H9 (cell line): Measurements from ENCODE around the gene DCAF4L1. TPM values are rescaled to one million over a fixed set of nuclear protein-coding genes. Genes with fewer than 3 reads are reported as not detected.

Experiments used
- DNase-seq: peaks from one replicate; pipeline ENCODE4 v3.0.0-alpha.2; 2017
- H2AFZ ChIP-seq: one replicate; pipeline ENCODE4 v1.6.1; 2013; ENCODE audit warnings: mild to moderate bottlenecking, low read length, control low read depth, moderate library complexity
- H2AK5ac ChIP-seq: 2 replicates; pipeline ENCODE4 v1.6.1; 2013; ENCODE audit warnings: low read length, control low read depth, mixed read lengths; ENCODE audit not compliant: insufficient read length
- H2BK120ac ChIP-seq: one replicate; pipeline ENCODE4 v1.6.1; 2013; ENCODE audit warnings: low read depth, mild to moderate bottlenecking, low read length, control low read depth, inconsistent platforms; ENCODE audit not compliant: poor library complexity, severe bottlenecking
- H2BK12ac ChIP-seq: 2 replicates; pipeline ENCODE4 v1.6.1; 2013; ENCODE audit warnings: low read length, control low read depth, mixed read lengths, low read depth; ENCODE audit not compliant: insufficient read length
- H2BK15ac ChIP-seq: 2 replicates; pipeline ENCODE4 v1.6.1; 2013; ENCODE audit warnings: low read depth, low read length, control low read depth
- H2BK20ac ChIP-seq: one replicate; pipeline ENCODE4 v1.6.1; 2013; ENCODE audit warnings: low read depth, mild to moderate bottlenecking, low read length, control low read depth, inconsistent platforms; ENCODE audit not compliant: poor library complexity, severe bottlenecking
- H2BK5ac ChIP-seq: 2 replicates; pipeline ENCODE4 v1.6.1; 2013; ENCODE audit warnings: low read length, control low read depth, mixed read lengths; ENCODE audit not compliant: insufficient read length
- H3K14ac ChIP-seq: 2 replicates; pipeline ENCODE4 v1.6.1; 2013; ENCODE audit warnings: low read length, control low read depth; ENCODE audit not compliant: insufficient read depth
- H3K18ac ChIP-seq: 2 replicates; pipeline ENCODE4 v1.6.1; 2013; ENCODE audit warnings: low read depth, mild to moderate bottlenecking, mixed read lengths, low read length, control low read depth; ENCODE audit not compliant: insufficient read length
- H3K23ac ChIP-seq: 2 replicates; pipeline ENCODE4 v1.6.1; 2013; ENCODE audit warnings: low read length, control low read depth, mixed read lengths, low read depth; ENCODE audit not compliant: insufficient read length
- H3K23me2 ChIP-seq: 2 replicates; pipeline ENCODE4 v1.6.1; 2013; ENCODE audit warnings: low read depth, mild to moderate bottlenecking, mixed read lengths, low read length, control low read depth; ENCODE audit not compliant: insufficient read length, poor library complexity, severe bottlenecking
- H3K27ac ChIP-seq: 2 replicates; pipeline ENCODE4 v1.5.1; 2013; ENCODE audit warnings: low read length, control low read depth, mixed read lengths, low read depth; ENCODE audit not compliant: insufficient read length
- H3K27me3 ChIP-seq: 2 replicates; pipeline ENCODE4 v1.6.1; 2013; ENCODE audit warnings: low read length, control low read depth, inconsistent platforms; ENCODE audit not compliant: insufficient read depth
- H3K4ac ChIP-seq: 2 replicates; pipeline ENCODE4 v1.6.1; 2013; ENCODE audit warnings: low read depth, mild to moderate bottlenecking, control low read depth, inconsistent platforms, low read length, moderate library complexity
- H3K4me1 ChIP-seq: 2 replicates; pipeline ENCODE4 v1.6.1; 2013; ENCODE audit warnings: low read length, control low read depth, inconsistent platforms; ENCODE audit not compliant: insufficient read depth
- H3K4me2 ChIP-seq: 2 replicates; pipeline ENCODE4 v1.6.1; 2013; ENCODE audit warnings: low read length, control low read depth, mixed read lengths; ENCODE audit not compliant: insufficient read length, insufficient read depth
- H3K56ac ChIP-seq: 2 replicates; pipeline ENCODE4 v1.6.1; 2013; ENCODE audit warnings: low read depth, mild to moderate bottlenecking, mixed read lengths, low read length, control low read depth; ENCODE audit not compliant: insufficient read length
- H3K79me1 ChIP-seq: 2 replicates; pipeline ENCODE4 v1.6.1; 2013; ENCODE audit warnings: low read depth, mild to moderate bottlenecking, moderate library complexity, low read length, control low read depth, inconsistent platforms; ENCODE audit not compliant: insufficient read depth, poor library complexity, severe bottlenecking
- H3K79me2 ChIP-seq: 2 replicates; pipeline ENCODE4 v1.6.1; 2013; ENCODE audit warnings: low read length, control low read depth, inconsistent platforms; ENCODE audit not compliant: insufficient read depth
- H3K9ac ChIP-seq: 2 replicates; pipeline ENCODE4 v1.6.1; 2013; ENCODE audit warnings: low read length, control low read depth, mixed read lengths; ENCODE audit not compliant: insufficient read length; ENCODE audit errors: extremely low read depth
- H3K9me3 ChIP-seq: one replicate; pipeline ENCODE4 v1.6.1; 2013; ENCODE audit warnings: low read depth, low read length, inconsistent platforms; ENCODE audit not compliant: control insufficient read depth
- H3T11ph ChIP-seq: one replicate; pipeline ENCODE4 v1.6.1; 2013; ENCODE audit warnings: mild to moderate bottlenecking, low read length, control low read depth, inconsistent platforms
- H4K20me1 ChIP-seq: one replicate; pipeline ENCODE4 v1.6.1; 2013; ENCODE audit not compliant: control insufficient read depth, insufficient read length, insufficient read depth
- H4K5ac ChIP-seq: 2 replicates; pipeline ENCODE4 v1.6.1; 2013; ENCODE audit warnings: low read depth, mild to moderate bottlenecking, mixed read lengths, low read length, control low read depth; ENCODE audit not compliant: insufficient read length
- H4K8ac ChIP-seq: replicated peaks from 2 replicates; pipeline ENCODE4 v1.6.1; 2013; ENCODE audit warnings: low read length, control low read depth, mixed read lengths, low read depth; ENCODE audit not compliant: insufficient read length
- H4K91ac ChIP-seq: 2 replicates; pipeline ENCODE4 v1.6.1; 2013; ENCODE audit warnings: low read depth, mild to moderate bottlenecking, moderate library complexity, mixed read lengths, low read length, control low read depth; ENCODE audit not compliant: insufficient read length
- H3K27ac Mint-ChIP-seq, 3 experiments: 2 replicates in 2 of 3; 3 replicates in 1 of 3; pipeline ENCODE4 v1.8.0; 2020 to 2021; ENCODE audit warnings: mixed read lengths in 3 of 3, mild to moderate bottlenecking in 1 of 3, moderate library complexity in 1 of 3
- H3K27me3 Mint-ChIP-seq: 2 replicates; pipeline ENCODE4 v1.8.0; 2021; ENCODE audit warnings: low read depth, mild to moderate bottlenecking, moderate library complexity, mixed read lengths
- H3K36me3 Mint-ChIP-seq, 3 experiments: 2 replicates in 2 of 3; 3 replicates in 1 of 3; pipeline ENCODE4 v1.8.0; 2020 to 2021; ENCODE audit warnings: low read depth in 3 of 3, mixed read lengths in 3 of 3; ENCODE audit not compliant: insufficient read depth in 1 of 3
- H3K4me1 Mint-ChIP-seq, 2 experiments: 2 replicates each; pipeline ENCODE4 v1.8.0; 2020; ENCODE audit warnings: mixed read lengths in 2 of 2
- H3K4me3 Mint-ChIP-seq, 2 experiments: 2 replicates in 1 of 2; 3 replicates in 1 of 2; pipeline ENCODE4 v1.8.0; 2020 to 2021; ENCODE audit warnings: mild to moderate bottlenecking in 2 of 2, mixed read lengths in 2 of 2, moderate library complexity in 1 of 2
- H3K9me3 Mint-ChIP-seq, 2 experiments: 2 replicates in 1 of 2; 3 replicates in 1 of 2; pipeline ENCODE4 v1.8.0; 2020; ENCODE audit warnings: mild to moderate bottlenecking in 2 of 2, mixed read lengths in 2 of 2, moderate library complexity in 1 of 2
- CTCF ChIP-seq: fragments of 200-600 bp; sonication (generic); conservative IDR thresholded peaks from 3 replicates; pipeline ENCODE4 v1.8.0; 2021; ENCODE audit warnings: antibody characterized with exemption, mild to moderate bottlenecking
- WGBS: extraction: QIAGEN DNeasy Blood & Tissue Kit; methylation state at CpG from one replicate; pipeline ENCODE4 v1.1.7; 2013; ENCODE audit warnings: missing lambda C conversion rate, low lambda C conversion rate, mixed read lengths; ENCODE audit not compliant: insufficient read length; ENCODE audit errors: extremely low coverage; 5-methylcytosine and 5-hydroxymethylcytosine counted together
- total RNA-seq: library from RNA; stranded (reverse); gene quantifications from 2 replicates; pipeline ENCODE4 v1.2.1, GENCODE V29; 2021

DCAF4L1 gene
- total RNA-seq, 1 experiment from 2014 or later: 0.07 TPM

DNA sequence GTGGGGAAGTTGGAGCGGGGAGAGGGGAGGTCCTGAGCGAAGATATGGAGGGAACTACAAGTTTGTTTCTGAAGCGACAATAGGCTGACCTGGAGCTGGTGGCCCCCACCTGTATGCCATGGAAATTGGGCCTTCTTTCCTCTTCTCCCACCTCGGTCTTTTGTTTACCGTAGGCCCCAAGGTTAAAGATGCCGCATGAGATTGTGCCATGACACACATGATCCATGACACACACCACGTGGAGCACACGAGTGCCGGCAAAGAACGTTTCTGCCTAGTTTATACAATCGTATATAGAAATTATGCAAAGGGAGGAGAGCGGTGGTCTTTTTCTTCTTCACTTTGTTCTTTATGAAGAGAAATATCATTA lies 45.9 kb upstream of the DCAF4L1 start:
- no peaks in the 10 kb centered on the region for H3K27me3 ChIP-seq
- no peak overlapping the region for H2BK5ac ChIP-seq
- H3K27ac Mint-ChIP-seq: peak overlapping the region; percentile 97 to 99 (median 98)
- TF ChIP-seq CTCF: no peak
- no peak overlapping the region for H2AFZ ChIP-seq
- peaks cover 9 to 36% (median 22%) of the 10 kb centered on the region in 3 experiments for H3K36me3 Mint-ChIP-seq
- H2BK15ac ChIP-seq: no peak overlapping the region
- H3K18ac ChIP-seq: peak overlapping the region; percentile 60
- no peak overlapping the region for H3T11ph ChIP-seq
- H2BK20ac ChIP-seq: no peak overlapping the region
- no peaks in the 10 kb centered on the region for H4K20me1 ChIP-seq
- peaks cover 9% of the 10 kb centered on the region; the same call in 1 of the 2 replicates for H3K79me2 ChIP-seq
- H2BK12ac ChIP-seq: no peak overlapping the region
- no peak overlapping the region for H3K56ac ChIP-seq
- peak overlapping the region; percentile 83 for H3K9ac ChIP-seq
- peaks cover 5% of the 10 kb centered on the region for H3K23me2 ChIP-seq
- no peaks in the 10 kb centered on the region; the same call in 1 of the 2 replicates for H3K4me1 ChIP-seq
- peak overlapping the region; percentile 31 for H3K27ac ChIP-seq
- peaks cover 14% of the 10 kb centered on the region for H3K27me3 Mint-ChIP-seq
- H2AK5ac ChIP-seq: no peak overlapping the region
- no peak overlapping the region for H2BK120ac ChIP-seq
- H4K91ac ChIP-seq: no peak overlapping the region
- peaks cover 24 to 27% of the 10 kb centered on the region in 2 experiments for H3K4me1 Mint-ChIP-seq
- no peak overlapping the region for H4K5ac ChIP-seq
- no CpG with 5 or more reads among the region's 12 CpGs for WGBS
- H3K4ac ChIP-seq: no peak overlapping the region
- no peaks in the 10 kb centered on the region for H3K9me3 Mint-ChIP-seq
- H4K8ac ChIP-seq: no peak overlapping the region
- no peaks in the 10 kb centered on the region for H3K9me3 ChIP-seq
- no peaks in the 10 kb centered on the region for H3K79me1 ChIP-seq
- no peak overlapping the region for H3K23ac ChIP-seq
- peak overlapping the region; percentile 96 for H3K4me2 ChIP-seq
- DNase-seq: no peak
- peak overlapping the region; percentile 76; the same call in 1 of the 2 replicates for H3K14ac ChIP-seq
- peak overlapping the region; percentile 97 to 100 for H3K4me3 Mint-ChIP-seq
